Hepatocyte (in vitro differentiated cells): ENCODE results near the gene PYGM. TPM values are rescaled to one million over a fixed set of nuclear protein-coding genes. Genes with fewer than 3 reads are reported as not detected.
A peak's percentile ranks its signal among the peaks of the same experiment; 100 is the strongest.

Source experiments
- DNase-seq: peaks from one replicate; pipeline ENCODE4 v3.0.0-alpha.2; 2016; ENCODE audit warnings: low spot score
- H2AFZ ChIP-seq: fragments of 200-600 bp; sonication (generic); 2 replicates; pipeline ENCODE4 v1.6.0; 2016; ENCODE audit warnings: antibody characterized with exemption, mild to moderate bottlenecking
- H3K27ac ChIP-seq: fragments of 200-600 bp; sonication (generic); 2 replicates; pipeline ENCODE4 v1.5.1; 2016; ENCODE audit warnings: mild to moderate bottlenecking
- H3K27me3 ChIP-seq: fragments of 200-600 bp; sonication (generic); 2 replicates; pipeline ENCODE4 v1.6.1; 2016
- H3K36me3 ChIP-seq: fragments of 200-600 bp; sonication (generic); replicated peaks from 2 replicates; pipeline ENCODE4 v1.5.1; 2016; ENCODE audit warnings: low read depth; ENCODE audit not compliant: insufficient read depth
- H3K4me1 ChIP-seq: fragments of 200-600 bp; sonication (generic); 2 replicates; pipeline ENCODE4 v1.5.1; 2016; ENCODE audit warnings: mild to moderate bottlenecking, moderate library complexity; ENCODE audit not compliant: insufficient read depth
- H3K4me2 ChIP-seq: fragments of 200-600 bp; sonication (generic); 2 replicates; pipeline ENCODE4 v1.6.0; 2016
- H3K4me3 ChIP-seq: fragments of 200-600 bp; sonication (generic); 2 replicates; pipeline ENCODE4 v1.5.1; 2016; ENCODE audit warnings: mild to moderate bottlenecking
- H3K79me2 ChIP-seq: fragments of 200-600 bp; sonication (generic); 2 replicates; pipeline ENCODE4 v1.6.0; 2017; ENCODE audit warnings: mild to moderate bottlenecking
- H3K9me2 ChIP-seq: fragments of 200-600 bp; sonication (generic); replicated peaks from 2 replicates; pipeline ENCODE4 v1.6.0; 2017; ENCODE audit warnings: mild to moderate bottlenecking; ENCODE audit not compliant: insufficient read depth
- H3K9me3 ChIP-seq: fragments of 200-600 bp; sonication (generic); 2 replicates; pipeline ENCODE4 v1.5.1; 2016; ENCODE audit warnings: low read depth, mild to moderate bottlenecking
- H4K20me1 ChIP-seq: fragments of 200-600 bp; sonication (generic); 2 replicates; pipeline ENCODE4 v1.6.0; 2016; ENCODE audit warnings: mild to moderate bottlenecking; ENCODE audit not compliant: insufficient read depth, poor library complexity, severe bottlenecking
- CTCF ChIP-seq: fragments of 200-600 bp; sonication (generic); IDR thresholded peaks from 2 replicates; pipeline ENCODE4 v1.5.1; 2016; ENCODE audit warnings: antibody characterized with exemption, mild to moderate bottlenecking; ENCODE audit not compliant: poor library complexity
- EZH2 ChIP-seq: fragments of 200-600 bp; sonication (generic); IDR thresholded peaks from 2 replicates; pipeline ENCODE4 v1.6.1; 2016; ENCODE audit warnings: antibody characterized with exemption, mild to moderate bottlenecking, borderline replicate concordance
- EZH2phosphoT487 ChIP-seq: fragments of 200-600 bp; sonication (generic); IDR thresholded peaks from one replicate; pipeline ENCODE4 v1.6.1; 2018; ENCODE audit warnings: antibody characterized with exemption, mild to moderate bottlenecking, low read depth, moderate library complexity; ENCODE audit not compliant: unreplicated experiment, severe bottlenecking
- WGBS: methylation state at CpG from one replicate; pipeline ENCODE4 v1.1.6; 2016; ENCODE audit warnings: low lambda C conversion rate; ENCODE audit errors: missing lambda C conversion rate; 5-methylcytosine and 5-hydroxymethylcytosine counted together
- polyA plus RNA-seq: library from polyadenylated mRNA; unstranded; fragments of >200 nt; fragmentation: Nextera tagmentation; extraction: Ambion mirVana; gene quantifications from 2 replicates; pipeline ENCODE4 v1.2.1, GENCODE V29; 2016
- total RNA-seq: library from RNA; depleted of rRNA; stranded (reverse); fragments of >200 nt; gene quantifications from 2 replicates; pipeline ENCODE4 v1.2.3, GENCODE V29; 2014

The PYGM gene
- total and polyA plus RNA-seq, 2 experiments from 2014 or later, result 1.9 to 4.0 TPM

- WGBS, result 96% methylated on average over 30 of the region's 30 CpGs
- H3K36me3 ChIP-seq, result peaks cover 6% of the 10 kb centered on the region
Observed at GRCh38 chr11:64765291-64765850, 5.6 kb upstream of the PYGM start.

GRCh38 chr11:64764753-64765152 lies 5.0 kb upstream of the PYGM start:
- peaks cover 6% of the 10 kb centered on the region for H3K36me3 ChIP-seq
- no peak overlapping the region for H3K27ac ChIP-seq
- H3K9me2 ChIP-seq, result no peaks in the 10 kb centered on the region
- DNase-seq, result no peak
- no peak overlapping the region for H3K4me2 ChIP-seq
- H2AFZ ChIP-seq, result no peak overlapping the region
- no peak for TF ChIP-seq EZH2phosphoT487
- no peak for TF ChIP-seq CTCF
- no peak for TF ChIP-seq EZH2
- peaks cover 70% of the 10 kb centered on the region for H4K20me1 ChIP-seq
- no peak overlapping the region for H3K4me3 ChIP-seq
- WGBS, result 96% methylated on average over 8 of the region's 8 CpGs
- peaks cover 4% of the 10 kb centered on the region for H3K4me1 ChIP-seq
- no peaks in the 10 kb centered on the region for H3K9me3 ChIP-seq
- no peaks in the 10 kb centered on the region for H3K27me3 ChIP-seq
- H3K79me2 ChIP-seq, result peaks cover 25% of the 10 kb centered on the region

More at GRCh38 chr11:64765291-64765850, 5.6 kb upstream of the PYGM start:
- no peak for DNase-seq
- H2AFZ ChIP-seq, result no peak overlapping the region
- no peak overlapping the region for H3K27ac ChIP-seq
- H3K4me1 ChIP-seq, result no peaks in the 10 kb centered on the region
- H3K4me3 ChIP-seq, result no peak overlapping the region
- H3K79me2 ChIP-seq, result peaks cover 30% of the 10 kb centered on the region
- no peak overlapping the region for H3K4me2 ChIP-seq
- H3K27me3 ChIP-seq, result no peaks in the 10 kb centered on the region
- TF ChIP-seq CTCF (peak; percentile 12), EZH2 (no peak)
- H4K20me1 ChIP-seq, result peaks cover 76% of the 10 kb centered on the region
- H3K9me3 ChIP-seq, result no peaks in the 10 kb centered on the region
- H3K9me2 ChIP-seq, result no peaks in the 10 kb centered on the region

GRCh38 chr11:64764040-64764611 lies 4.4 kb upstream of the PYGM start:
- H3K36me3 ChIP-seq, result peaks cover 6% of the 10 kb centered on the region
- H3K79me2 ChIP-seq, result peaks cover 19% of the 10 kb centered on the region
- H3K4me3 ChIP-seq, result no peak overlapping the region
- H4K20me1 ChIP-seq, result peaks cover 65% of the 10 kb centered on the region
- WGBS, result 85% methylated on average over 11 of the region's 11 CpGs
- no peak overlapping the region for H3K4me2 ChIP-seq
- no peaks in the 10 kb centered on the region for H3K9me2 ChIP-seq
- no peaks in the 10 kb centered on the region for H3K27me3 ChIP-seq
- H3K4me1 ChIP-seq, result peaks cover 9% of the 10 kb centered on the region
- H3K9me3 ChIP-seq, result no peaks in the 10 kb centered on the region
- DNase-seq, result no peak
- no peak for TF ChIP-seq EZH2phosphoT487
- TF ChIP-seq CTCF, result no peak
- TF ChIP-seq EZH2, result no peak
- no peak overlapping the region for H3K27ac ChIP-seq
- H2AFZ ChIP-seq, result no peak overlapping the region
